ENCODE measurements around the gene IVD. TPM values are rescaled to one million over a fixed set of nuclear protein-coding genes. Genes with fewer than 3 reads are reported as not detected.

IVD gene
- total RNA-seq, 1 experiment from 2014 or later, result 93.1 TPM

DNA sequence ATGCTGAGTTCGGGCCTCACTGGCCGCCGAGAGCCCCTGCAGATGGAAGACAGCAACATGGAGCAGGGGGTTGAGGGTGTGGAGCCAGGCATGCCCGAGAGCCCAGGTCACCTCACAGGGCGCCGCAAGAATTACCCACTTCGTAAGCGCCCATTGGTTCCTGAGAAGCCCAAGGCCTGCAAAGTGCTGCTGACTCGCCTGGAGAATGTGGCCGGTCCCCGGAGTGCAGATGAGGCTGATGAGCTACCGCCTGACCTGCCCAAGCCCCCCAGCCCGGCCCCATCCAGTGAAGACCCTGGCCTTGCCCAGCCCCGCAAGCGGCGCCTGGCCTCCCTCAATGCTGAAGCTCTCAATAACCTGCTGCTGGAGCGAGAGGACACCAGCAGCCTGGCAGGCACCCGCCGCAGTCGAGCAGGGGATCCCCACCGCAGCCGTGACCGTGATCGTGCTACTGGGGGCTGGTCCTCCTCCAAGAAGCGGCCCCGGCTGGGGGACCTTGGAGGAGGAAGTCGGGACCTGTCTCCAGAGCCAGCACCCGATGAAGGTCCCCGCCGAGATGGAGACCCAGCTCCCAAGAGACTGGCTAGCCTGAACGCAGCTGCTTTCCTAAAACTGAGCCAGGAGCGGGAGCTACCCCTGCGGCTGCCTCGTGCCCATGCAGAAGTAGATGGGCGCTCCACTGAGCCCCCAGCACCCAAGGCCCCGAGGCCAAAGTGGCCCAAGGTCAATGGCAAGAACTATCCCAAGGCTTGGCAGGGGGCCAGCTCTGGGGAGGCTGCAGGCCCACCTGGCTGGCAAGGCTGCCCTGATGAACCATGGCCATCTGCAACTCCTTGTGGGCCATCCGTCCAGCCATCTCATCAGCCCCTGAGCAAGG lies 53.1 kb downstream of the IVD start:
- H2BK5ac ChIP-seq (ENCODE audit: insufficient read length, low read length), result no peak overlapping the region
- H3K27ac Mint-ChIP-seq, result no peak overlapping the region
- peaks cover 14 to 47% (median 27%) of the 10 kb centered on the region in 3 experiments; a peak in 6 of 7 replicates for H3K36me3 Mint-ChIP-seq (ENCODE audit: insufficient read depth in 1 of 3, low read depth in 3 of 3)

More for the DNA sequence above, 53.1 kb downstream of the IVD start:
- H3K27me3 Mint-ChIP-seq (ENCODE audit: low read depth), result no peaks in the 10 kb centered on the region
- WGBS (ENCODE audit: extremely low coverage, insufficient read length, low lambda C conversion rate), result no CpG with 5 or more reads among the region's 37 CpGs
- H3K4ac ChIP-seq (ENCODE audit: low read depth, low read length), result no peak overlapping the region
- TF ChIP-seq, protein P1, sequence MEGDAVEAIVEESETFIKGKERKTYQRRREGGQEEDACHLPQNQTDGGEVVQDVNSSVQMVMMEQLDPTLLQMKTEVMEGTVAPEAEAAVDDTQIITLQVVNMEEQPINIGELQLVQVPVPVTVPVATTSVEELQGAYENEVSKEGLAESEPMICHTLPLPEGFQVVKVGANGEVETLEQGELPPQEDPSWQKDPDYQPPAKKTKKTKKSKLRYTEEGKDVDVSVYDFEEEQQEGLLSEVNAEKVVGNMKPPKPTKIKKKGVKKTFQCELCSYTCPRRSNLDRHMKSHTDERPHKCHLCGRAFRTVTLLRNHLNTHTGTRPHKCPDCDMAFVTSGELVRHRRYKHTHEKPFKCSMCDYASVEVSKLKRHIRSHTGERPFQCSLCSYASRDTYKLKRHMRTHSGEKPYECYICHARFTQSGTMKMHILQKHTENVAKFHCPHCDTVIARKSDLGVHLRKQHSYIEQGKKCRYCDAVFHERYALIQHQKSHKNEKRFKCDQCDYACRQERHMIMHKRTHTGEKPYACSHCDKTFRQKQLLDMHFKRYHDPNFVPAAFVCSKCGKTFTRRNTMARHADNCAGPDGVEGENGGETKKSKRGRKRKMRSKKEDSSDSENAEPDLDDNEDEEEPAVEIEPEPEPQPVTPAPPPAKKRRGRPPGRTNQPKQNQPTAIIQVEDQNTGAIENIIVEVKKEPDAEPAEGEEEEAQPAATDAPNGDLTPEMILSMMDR (conservative IDR thresholded peaks at IDR 0.05), result no peak
- no peak overlapping the region for H2BK12ac ChIP-seq (ENCODE audit: insufficient read length, low read depth, low read length)
- H3K4me2 ChIP-seq (ENCODE audit: insufficient read depth, insufficient read length, low read length), result no peak overlapping the region
- H3K4me1 ChIP-seq (ENCODE audit: insufficient read depth, low read length), result no peaks in the 10 kb centered on the region
- no peak overlapping the region for H4K91ac ChIP-seq (ENCODE audit: insufficient read length, low read depth, low read length)
- no peak overlapping the region for H2AFZ ChIP-seq (ENCODE audit: low read length)
- no peaks in the 10 kb centered on the region for H3K9me3 ChIP-seq (ENCODE audit: control insufficient read depth, low read depth, low read length)
- H2BK20ac ChIP-seq (ENCODE audit: low read depth, low read length, poor library complexity, severe bottlenecking), result no peak overlapping the region
- no peak overlapping the region for H3K9ac ChIP-seq (ENCODE audit: extremely low read depth, insufficient read length, low read length)
- H3K27ac ChIP-seq (ENCODE audit: insufficient read length, low read depth, low read length), result no peak overlapping the region
- H3T11ph ChIP-seq (ENCODE audit: low read length), result no peak overlapping the region
- no peak overlapping the region for H4K8ac ChIP-seq (replicated peaks; ENCODE audit: insufficient read length, low read depth, low read length)
- DNase-seq, result no peak
- H3K23me2 ChIP-seq (ENCODE audit: insufficient read length, low read depth, low read length, poor library complexity, severe bottlenecking), result no peaks in the 10 kb centered on the region
- no peak overlapping the region for H3K56ac ChIP-seq (ENCODE audit: insufficient read length, low read depth, low read length)
- H3K4me1 Mint-ChIP-seq, result peaks cover 29 to 31% of the 10 kb centered on the region in 2 experiments
- peaks cover 21% of the 10 kb centered on the region; the same call in 1 of the 2 replicates for H3K79me2 ChIP-seq (ENCODE audit: insufficient read depth, low read length)
- no peak overlapping the region for H2BK15ac ChIP-seq (ENCODE audit: low read depth, low read length)
- no peaks in the 10 kb centered on the region for H3K27me3 ChIP-seq (ENCODE audit: insufficient read depth, low read length)
- H3K9me3 Mint-ChIP-seq, result no peaks in the 10 kb centered on the region
- H3K14ac ChIP-seq (ENCODE audit: insufficient read depth, low read length), result no peak overlapping the region; the same call in 1 of the 2 replicates
- no peak overlapping the region for H3K4me3 Mint-ChIP-seq
- H3K23ac ChIP-seq (ENCODE audit: insufficient read length, low read depth, low read length), result no peak overlapping the region
- H3K18ac ChIP-seq (ENCODE audit: insufficient read length, low read depth, low read length), result no peak overlapping the region
- H2AK5ac ChIP-seq (ENCODE audit: insufficient read length, low read length), result no peak overlapping the region
- peaks cover 13% of the 10 kb centered on the region for H3K79me1 ChIP-seq (ENCODE audit: insufficient read depth, low read depth, low read length, poor library complexity, severe bottlenecking)
- H4K20me1 ChIP-seq (ENCODE audit: control insufficient read depth, insufficient read depth, insufficient read length), result no peaks in the 10 kb centered on the region
- H4K5ac ChIP-seq (ENCODE audit: insufficient read length, low read depth, low read length), result no peak overlapping the region
- no peak overlapping the region for H2BK120ac ChIP-seq (ENCODE audit: low read depth, low read length, poor library complexity, severe bottlenecking)
